IMR-90 (cell line): ENCODE measurements around the gene TMEM218. TPM values are rescaled to one million over a fixed set of nuclear protein-coding genes. Genes with fewer than 3 reads are reported as not detected.
A peak's percentile ranks its signal among the peaks of the same experiment; 100 is the strongest.

Source experiments
- ATAC-seq: fragments of 200-7000 bp; cut with Tn5 transposase; 2 replicates; pipeline ENCODE4 v1.9.1; 2020; ENCODE audit warnings: low read depth, mild to moderate bottlenecking, moderate library complexity
- BruUV-seq: library from RNA; stranded (reverse); fragments of 400-500 nt; replicated peaks from 2 replicates; lab custom pipeline; 2021; lab: Mats Ljungman, UMichigan
- CTCF ChIA-PET: fragments of 300-600 bp; formaldehyde crosslinking; extraction: SDS; loops from one replicate; lab custom pipeline; 2021; ENCODE audit warnings: antibody characterized with exemption; lab: Yijun Ruan, JAX
- POLR2A ChIA-PET: fragments of 300-600 bp; sonication (Branson Sonifier 250); formaldehyde crosslinking; loops from one replicate; lab custom pipeline; 2022; ENCODE audit warnings: antibody characterized with exemption; ENCODE audit not compliant: unreplicated experiment; lab: Charles Lee
- DNase-seq: peaks from one replicate; pipeline ENCODE4 v3.0.0; 2013
- H2AFZ ChIP-seq: replicated peaks from 2 replicates; pipeline ENCODE3; 2013; ENCODE audit warnings: low read length, mild to moderate bottlenecking; ENCODE audit not compliant: poor library complexity
- H2AK5ac ChIP-seq: 2 replicates; pipeline ENCODE4 v1.6.1; 2013; ENCODE audit warnings: low read depth, low read length, inconsistent platforms
- H2AK9ac ChIP-seq: replicated peaks from 2 replicates; pipeline ENCODE3; 2013; ENCODE audit warnings: mild to moderate bottlenecking, low read depth, low read length, moderate library complexity; ENCODE audit not compliant: poor library complexity
- H2BK120ac ChIP-seq: 2 replicates; pipeline ENCODE4 v1.6.1; 2013; ENCODE audit warnings: low read depth, low read length, inconsistent platforms
- H2BK15ac ChIP-seq: 3 replicates; pipeline ENCODE4 v1.6.1; 2013; ENCODE audit warnings: low read depth, low read length, inconsistent platforms
- H2BK20ac ChIP-seq: 2 replicates; pipeline ENCODE4 v1.6.1; 2013; ENCODE audit warnings: low read depth, mild to moderate bottlenecking, inconsistent platforms, low read length, moderate library complexity
- H2BK5ac ChIP-seq: 2 replicates; pipeline ENCODE4 v1.6.1; 2013; ENCODE audit warnings: mild to moderate bottlenecking, low read depth, low read length, inconsistent platforms; ENCODE audit not compliant: poor library complexity, severe bottlenecking
- H3K14ac ChIP-seq: replicated peaks from 2 replicates; pipeline ENCODE4 v1.6.1; 2013; ENCODE audit warnings: low read depth, low read length, inconsistent platforms
- H3K18ac ChIP-seq: 2 replicates; pipeline ENCODE4 v1.6.1; 2013; ENCODE audit warnings: low read depth, low read length, control low read depth
- H3K23ac ChIP-seq: 2 replicates; pipeline ENCODE4 v1.6.1; 2013; ENCODE audit warnings: low read depth, low read length, inconsistent platforms
- H3K27ac ChIP-seq: 2 replicates; pipeline ENCODE4 v1.5.1; 2013; ENCODE audit warnings: mild to moderate bottlenecking, control low read depth, low read length; ENCODE audit not compliant: insufficient read depth
- H3K27me3 ChIP-seq: 2 replicates; pipeline ENCODE4 v1.6.1; 2013; ENCODE audit warnings: low read length; ENCODE audit not compliant: control insufficient read depth, insufficient read depth
- H3K36me3 ChIP-seq: 2 replicates; pipeline ENCODE4 v1.6.1; 2013; ENCODE audit warnings: low read length, mixed read lengths; ENCODE audit not compliant: control insufficient read depth, insufficient read depth
- H3K4ac ChIP-seq: 2 replicates; pipeline ENCODE4 v1.6.1; 2013; ENCODE audit warnings: low read depth, low read length, inconsistent platforms
- H3K4me1 ChIP-seq: 2 replicates; pipeline ENCODE4 v1.6.1; 2013; ENCODE audit warnings: low read length, mixed read lengths; ENCODE audit not compliant: control insufficient read depth, insufficient read depth
- H3K4me2 ChIP-seq: 2 replicates; pipeline ENCODE4 v1.6.1; 2013; ENCODE audit warnings: low read depth, mild to moderate bottlenecking, control low read depth, low read length, moderate library complexity
- H3K4me3 ChIP-seq: 2 replicates; pipeline ENCODE4 v1.5.1; 2013; ENCODE audit warnings: low read depth, mild to moderate bottlenecking, control low read depth, low read length, moderate library complexity; ENCODE audit not compliant: insufficient read depth
- H3K56ac ChIP-seq: 2 replicates; pipeline ENCODE4 v1.6.1; 2013; ENCODE audit warnings: low read length, inconsistent platforms; ENCODE audit not compliant: insufficient read depth; ENCODE audit errors: extremely low read depth
- H3K79me1 ChIP-seq, 2 experiments: 2 replicates each; pipeline ENCODE4 v1.6.1; 2013; ENCODE audit warnings: low read length in 2 of 2, inconsistent platforms in 1 of 2, low read depth in 1 of 2
- H3K9ac ChIP-seq: 2 replicates; pipeline ENCODE4 v1.6.1; 2013; ENCODE audit warnings: low read depth, low read length, control low read depth
- H3K9me1 ChIP-seq: 2 replicates; pipeline ENCODE4 v1.6.1; 2013; ENCODE audit warnings: low read length, inconsistent platforms; ENCODE audit not compliant: insufficient read depth
- H3K9me3 ChIP-seq: 2 replicates; pipeline ENCODE4 v1.6.1; 2013; ENCODE audit warnings: low read length; ENCODE audit not compliant: control insufficient read depth, insufficient read depth
- H4K20me1 ChIP-seq: 2 replicates; pipeline ENCODE4 v1.6.1; 2013; ENCODE audit warnings: low read length, inconsistent platforms; ENCODE audit not compliant: insufficient read depth
- H4K5ac ChIP-seq: 2 replicates; pipeline ENCODE4 v1.6.1; 2013; ENCODE audit warnings: mild to moderate bottlenecking, low read depth, low read length, control low read depth
- H4K8ac ChIP-seq, 2 experiments: 2 replicates each; pipeline ENCODE4 v1.6.1; 2013; ENCODE audit warnings: low read depth in 2 of 2, low read length in 2 of 2, control low read depth in 1 of 2, inconsistent platforms in 1 of 2
- H4K91ac ChIP-seq: 2 replicates; pipeline ENCODE4 v1.6.1; 2013; ENCODE audit warnings: low read depth, low read length, inconsistent platforms; ENCODE audit not compliant: insufficient read depth
- BHLHE40 ChIP-seq: fragments of 150-350 bp; IDR thresholded peaks from 2 replicates; pipeline ENCODE4 v1.6.1; 2016; ENCODE audit warnings: mild to moderate bottlenecking, low read depth, low read length
- CEBPB ChIP-seq: IDR thresholded peaks from 2 replicates; pipeline ENCODE4 v1.6.1; 2012; ENCODE audit warnings: low read depth, low read length, improper control_type of control experiment
- CHD1 ChIP-seq: IDR thresholded peaks from 2 replicates; pipeline ENCODE4 v1.6.1; 2012; ENCODE audit warnings: low read depth, low read length, improper control_type of control experiment
- CTCF ChIP-seq: conservative IDR thresholded peaks from 2 replicates; pipeline ENCODE4 v1.5.1; 2012; ENCODE audit warnings: mild to moderate bottlenecking, low read depth, low read length, improper control_type of control experiment
- FOS ChIP-seq: fragments of 150-350 bp; IDR thresholded peaks from 2 replicates; pipeline ENCODE4 v1.6.1; 2016; ENCODE audit warnings: low read depth, low read length
- MAFK ChIP-seq: IDR thresholded peaks from 2 replicates; pipeline ENCODE4 v1.6.1; 2012; ENCODE audit warnings: low read depth, low read length, improper control_type of control experiment
- MAZ ChIP-seq: IDR thresholded peaks from 2 replicates; pipeline ENCODE4 v1.6.1; 2012; ENCODE audit warnings: low read depth, mild to moderate bottlenecking, low read length, improper control_type of control experiment, moderate library complexity, borderline replicate concordance
- NFE2L2 ChIP-seq: fragments of 150-350 bp; IDR thresholded peaks from 2 replicates; pipeline ENCODE4 v1.6.1; 2016; ENCODE audit warnings: low read depth, mild to moderate bottlenecking, low read length
- POLR2A ChIP-seq: IDR thresholded peaks from 2 replicates; pipeline ENCODE4 v1.6.1; 2012; ENCODE audit warnings: mild to moderate bottlenecking, low read depth, low read length
- RAD21 ChIP-seq: IDR thresholded peaks from 2 replicates; pipeline ENCODE4 v1.6.1; 2012; ENCODE audit warnings: low read length, improper control_type of control experiment
- RCOR1 ChIP-seq: IDR thresholded peaks from 2 replicates; pipeline ENCODE4 v1.6.1; 2012; ENCODE audit warnings: mild to moderate bottlenecking, low read length, improper control_type of control experiment; ENCODE audit not compliant: insufficient replicate concordance
- RFX5 ChIP-seq: IDR thresholded peaks from 2 replicates; pipeline ENCODE4 v1.8.0; 2012; ENCODE audit warnings: low read depth, mild to moderate bottlenecking, low read length, moderate library complexity
- SMC3 ChIP-seq: fragments of 150-350 bp; IDR thresholded peaks from 2 replicates; pipeline ENCODE4 v1.6.1; 2016; ENCODE audit warnings: low read depth, mild to moderate bottlenecking, antibody characterized with exemption, low read length, moderate library complexity
- USF2 ChIP-seq: fragments of 150-350 bp; IDR thresholded peaks from 2 replicates; pipeline ENCODE4 v1.6.1; 2017; ENCODE audit warnings: mild to moderate bottlenecking, antibody characterized with exemption, low read length, low read depth
- WGBS, 2 experiments: methylation state at CpG; one replicate each; pipeline versions ENCODE4 v1.1.5 to v1.1.7; 2013; ENCODE audit warnings: missing lambda C conversion rate in 2 of 2; ENCODE audit not compliant: insufficient read length in 1 of 2; ENCODE audit errors: extremely low coverage in 2 of 2; 5-methylcytosine and 5-hydroxymethylcytosine counted together
- dilution Hi-C: fragments of 300-500 bp; cut with HindIII; formaldehyde crosslinking; loops from one replicate; pipeline ENCODE4 v1.14.3; 2018; ENCODE audit warnings: low sequenced_read_pairs; ENCODE audit not compliant: unreplicated experiment
- in situ Hi-C: fragments of 300-500 bp; cut with MboI; formaldehyde crosslinking; loops from 3 replicates; pipeline ENCODE4 v1.14.3; 2019; ENCODE audit warnings: low sequenced_read_pairs, inconsistent platforms, mixed read lengths
- intact Hi-C: fragments of 100-400 bp; cut with micrococcal nuclease; formaldehyde crosslinking; loops from 2 replicates; pipeline ENCODE4 v1.10.0; 2022
- polyA plus RNA-seq, 3 experiments: library from polyadenylated mRNA; depleted of rRNA; stranded (reverse); fragments of >200 nt; gene quantifications; 2 replicates each; pipeline ENCODE4 v1.2.3, GENCODE V29; 2012; ENCODE audit warnings: low replicate concordance in 1 of 3
- total RNA-seq: library from RNA; depleted of rRNA; stranded (reverse); fragments of >200 nt; gene quantifications from 2 replicates; pipeline ENCODE4 v1.2.3, GENCODE V29; 2012
- TF ChIP-seq, protein P1 (sequence below): fragments of 150-350 bp; IDR thresholded peaks from 2 replicates; pipeline ENCODE4 v1.6.1; 2016; ENCODE audit warnings: low read depth, mild to moderate bottlenecking, low read length, moderate library complexity, borderline replicate concordance

TMEM218 gene
- total and polyA plus RNA-seq, 2 of the 4 experiments (the other 2 are of a cell fraction): 19.4 to 23.0 TPM

DNA sequence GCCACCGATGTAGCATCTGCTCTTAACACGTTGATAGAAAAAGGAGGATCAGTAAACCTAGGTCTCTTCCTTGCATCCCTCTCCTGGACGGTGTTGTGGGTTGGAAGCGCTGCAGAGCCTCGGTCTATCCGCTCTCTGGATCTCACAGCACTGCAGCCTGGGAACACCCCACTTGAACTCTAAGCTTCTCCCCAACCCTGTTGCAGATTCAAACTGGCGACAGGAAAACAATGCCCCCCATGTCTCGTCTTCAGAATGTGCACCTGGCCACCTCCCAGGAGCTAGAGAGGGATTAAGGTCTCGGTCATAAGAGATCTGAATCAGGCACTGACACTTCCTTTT, 454 bp downstream of the TMEM218 start:
- peaks cover 7% of the 10 kb centered on the region for H3K4me1 ChIP-seq
- no peak for TF ChIP-seq RCOR1
- no peak for TF ChIP-seq CEBPB
- TF ChIP-seq NFE2L2: no peak
- TF ChIP-seq RFX5: no peak
- no peak for TF ChIP-seq MAFK
- TF ChIP-seq USF2: no peak
- TF ChIP-seq BHLHE40: no peak
- no peak for TF ChIP-seq CTCF
- TF ChIP-seq POLR2A: no peak
- no peak for TF ChIP-seq FOS
- no peak for TF ChIP-seq RAD21
- no peak for TF ChIP-seq MAZ
- TF ChIP-seq CHD1: no peak
- TF ChIP-seq, protein P1, sequence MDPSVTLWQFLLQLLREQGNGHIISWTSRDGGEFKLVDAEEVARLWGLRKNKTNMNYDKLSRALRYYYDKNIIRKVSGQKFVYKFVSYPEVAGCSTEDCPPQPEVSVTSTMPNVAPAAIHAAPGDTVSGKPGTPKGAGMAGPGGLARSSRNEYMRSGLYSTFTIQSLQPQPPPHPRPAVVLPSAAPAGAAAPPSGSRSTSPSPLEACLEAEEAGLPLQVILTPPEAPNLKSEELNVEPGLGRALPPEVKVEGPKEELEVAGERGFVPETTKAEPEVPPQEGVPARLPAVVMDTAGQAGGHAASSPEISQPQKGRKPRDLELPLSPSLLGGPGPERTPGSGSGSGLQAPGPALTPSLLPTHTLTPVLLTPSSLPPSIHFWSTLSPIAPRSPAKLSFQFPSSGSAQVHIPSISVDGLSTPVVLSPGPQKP: no peak
- TF ChIP-seq SMC3: no peak
- H3K4ac ChIP-seq: peak overlapping the region; percentile 68
- H2BK5ac ChIP-seq: peak overlapping the region; percentile 22
- peak overlapping the region; percentile 65; the same call in 1 of the 2 replicates for H3K56ac ChIP-seq
- no peak overlapping the region for H2BK15ac ChIP-seq
- H3K36me3 ChIP-seq: no peaks in the 10 kb centered on the region
- intact Hi-C loops: no loop called here
- H2BK20ac ChIP-seq: no peak overlapping the region
- no TSS peak for BruUV-seq
- no peaks in the 10 kb centered on the region for H3K9me3 ChIP-seq
- in situ Hi-C loops: no loop called here
- ATAC-seq (no peak), DNase-seq (no peak)
- H3K9ac ChIP-seq: peak overlapping the region; percentile 79
- no peak overlapping the region for H3K18ac ChIP-seq
- peak overlapping the region; percentile 32 to 75; a peak in 3 of 4 replicates for H4K8ac ChIP-seq
- no peak overlapping the region for H4K91ac ChIP-seq
- peaks cover 3 to 16% of the 10 kb centered on the region in 2 experiments; a peak in 2 of 4 replicates for H3K79me1 ChIP-seq
- H3K14ac ChIP-seq: peak overlapping the region; percentile 56
- ChIA-PET CTCF (interaction anchor here (1.7 kb wide), 1 partner anchor 235 kb away, joined by 6 read pairs; no protein-coding TSS in a partner anchor), POLR2A (interaction anchor here (0.8 to 1.4 kb wide), 2 partner anchors 13 to 17 kb away, joined by 3 read pairs; no protein-coding TSS in a partner anchor)
- peak overlapping the region; percentile 95 for H2AFZ ChIP-seq
- no CpG with 5 or more reads among the region's 9 CpGs for WGBS, 2 experiments
- H2AK5ac ChIP-seq: 0 out of 2 replicates have a peak overlapping the region, but pooled peaks have one; percentile 5
- dilution Hi-C loops: no loop called here
- peak overlapping the region; percentile 78 for H3K4me2 ChIP-seq
- no peaks in the 10 kb centered on the region for H3K27me3 ChIP-seq
- peak overlapping the region; percentile 0 for H2AK9ac ChIP-seq
- peak overlapping the region; percentile 73 for H3K4me3 ChIP-seq
- peak overlapping the region; percentile 73 for H3K23ac ChIP-seq
- peak overlapping the region; percentile 52 for H4K5ac ChIP-seq
- H3K9me1 ChIP-seq: no peaks in the 10 kb centered on the region; the same call in 1 of the 2 replicates
- H2BK120ac ChIP-seq: peak overlapping the region; percentile 7; the same call in 1 of the 2 replicates
- no peaks in the 10 kb centered on the region for H4K20me1 ChIP-seq
- peak overlapping the region; percentile 28 for H3K27ac ChIP-seq
